ENCODE measurements around the gene TNRC6C. TPM values are rescaled to one million over a fixed set of nuclear protein-coding genes. Genes with fewer than 3 reads are reported as not detected.

TNRC6C gene
- total and polyA plus RNA-seq, 2 of the 13 experiments (the other 11 are each of a cell fraction or from before 2014, with no cell fraction given), result 0.66 to 4.9 TPM

DNA sequence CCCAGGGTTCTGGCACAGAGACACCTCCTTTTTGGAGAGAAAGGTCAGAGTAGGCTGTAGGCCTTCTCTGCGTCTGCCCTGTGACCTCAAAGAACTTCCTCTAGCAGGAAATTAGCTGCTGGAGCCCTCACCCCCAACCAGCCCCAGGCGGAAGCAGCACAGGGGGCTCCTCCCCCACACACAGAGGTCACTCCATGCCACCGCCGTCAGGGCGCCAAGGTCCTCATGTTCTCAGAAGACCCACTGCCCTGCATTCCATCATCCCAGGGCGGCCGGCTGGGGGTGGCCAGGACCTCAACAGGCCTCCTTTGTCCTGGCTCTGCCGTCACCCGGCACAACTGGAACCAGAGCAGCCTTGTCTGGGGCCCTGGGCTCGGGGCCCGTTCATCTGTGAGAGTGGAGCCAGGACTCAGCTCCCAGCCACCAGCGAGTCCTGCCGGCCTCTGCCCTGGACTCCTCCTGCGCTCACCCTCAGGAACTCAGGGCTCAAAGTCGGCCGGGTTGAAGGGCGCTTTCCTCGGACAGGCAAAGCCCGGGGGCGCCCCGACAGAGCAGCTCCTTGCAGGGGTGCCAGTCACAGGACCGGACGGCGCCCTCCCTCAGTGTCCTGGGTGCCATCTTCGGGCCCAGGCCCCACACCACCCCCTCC, 168.9 kb downstream of the TNRC6C start (continued):
- TF ChIP-seq, protein P1, sequence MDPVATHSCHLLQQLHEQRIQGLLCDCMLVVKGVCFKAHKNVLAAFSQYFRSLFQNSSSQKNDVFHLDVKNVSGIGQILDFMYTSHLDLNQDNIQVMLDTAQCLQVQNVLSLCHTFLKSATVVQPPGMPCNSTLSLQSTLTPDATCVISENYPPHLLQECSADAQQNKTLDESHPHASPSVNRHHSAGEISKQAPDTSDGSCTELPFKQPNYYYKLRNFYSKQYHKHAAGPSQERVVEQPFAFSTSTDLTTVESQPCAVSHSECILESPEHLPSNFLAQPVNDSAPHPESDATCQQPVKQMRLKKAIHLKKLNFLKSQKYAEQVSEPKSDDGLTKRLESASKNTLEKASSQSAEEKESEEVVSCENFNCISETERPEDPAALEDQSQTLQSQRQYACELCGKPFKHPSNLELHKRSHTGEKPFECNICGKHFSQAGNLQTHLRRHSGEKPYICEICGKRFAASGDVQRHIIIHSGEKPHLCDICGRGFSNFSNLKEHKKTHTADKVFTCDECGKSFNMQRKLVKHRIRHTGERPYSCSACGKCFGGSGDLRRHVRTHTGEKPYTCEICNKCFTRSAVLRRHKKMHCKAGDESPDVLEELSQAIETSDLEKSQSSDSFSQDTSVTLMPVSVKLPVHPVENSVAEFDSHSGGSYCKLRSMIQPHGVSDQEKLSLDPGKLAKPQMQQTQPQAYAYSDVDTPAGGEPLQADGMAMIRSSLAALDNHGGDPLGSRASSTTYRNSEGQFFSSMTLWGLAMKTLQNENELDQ (CRISPR knock-in tag; IDR thresholded peaks at IDR 0.05; ENCODE audit: borderline replicate concordance), result no peak; the same call in 1 of the 2 replicates
- TF ChIP-seq PTBP1 (IDR thresholded peaks at IDR 0.05; ENCODE audit: low read depth, low read length, poor library complexity, severe bottlenecking) (no peak), ZNF749 (CRISPR knock-in tag; IDR thresholded peaks at IDR 0.05; ENCODE audit: borderline replicate concordance) (peak; percentile 21; the same call in 1 of the 2 replicates), ZNF839 (CRISPR knock-in tag; IDR thresholded peaks at IDR 0.05; ENCODE audit: borderline replicate concordance) (no peak), KDM5B (CRISPR knock-in tag; IDR thresholded peaks at IDR 0.05; ENCODE audit: borderline replicate concordance) (no peak), ZFY (CRISPR knock-in tag; IDR thresholded peaks at IDR 0.05) (peak; percentile 63), ZNF780A (CRISPR knock-in tag; IDR thresholded peaks at IDR 0.05) (no peak), ZNF83 (CRISPR knock-in tag; IDR thresholded peaks at IDR 0.05; ENCODE audit: borderline replicate concordance) (no peak), HOXA9 (CRISPR knock-in tag; IDR thresholded peaks at IDR 0.05; ENCODE audit: borderline replicate concordance) (no peak), MIER2 (CRISPR knock-in tag; IDR thresholded peaks at IDR 0.05) (0 out of 2 replicates have a peak, but pooled peaks have one; percentile 65), MLLT10 (CRISPR knock-in tag; IDR thresholded peaks at IDR 0.05) (no peak), RXRB (CRISPR knock-in tag; IDR thresholded peaks at IDR 0.05; ENCODE audit: borderline replicate concordance) (peak; percentile 97), BHLHE40 (IDR thresholded peaks at IDR 0.05; ENCODE audit: low read length) (no peak), ZNF224 (CRISPR knock-in tag; IDR thresholded peaks at IDR 0.05) (no peak), HMG20A (CRISPR knock-in tag; IDR thresholded peaks at IDR 0.05; ENCODE audit: borderline replicate concordance) (peak; percentile 36; the same call in 1 of the 2 replicates)
- TF ChIP-seq, protein P2, sequence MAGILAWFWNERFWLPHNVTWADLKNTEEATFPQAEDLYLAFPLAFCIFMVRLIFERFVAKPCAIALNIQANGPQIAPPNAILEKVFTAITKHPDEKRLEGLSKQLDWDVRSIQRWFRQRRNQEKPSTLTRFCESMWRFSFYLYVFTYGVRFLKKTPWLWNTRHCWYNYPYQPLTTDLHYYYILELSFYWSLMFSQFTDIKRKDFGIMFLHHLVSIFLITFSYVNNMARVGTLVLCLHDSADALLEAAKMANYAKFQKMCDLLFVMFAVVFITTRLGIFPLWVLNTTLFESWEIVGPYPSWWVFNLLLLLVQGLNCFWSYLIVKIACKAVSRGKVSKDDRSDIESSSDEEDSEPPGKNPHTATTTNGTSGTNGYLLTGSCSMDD (CRISPR knock-in tag; IDR thresholded peaks at IDR 0.05), result no peak
- TF ChIP-seq, protein P3, sequence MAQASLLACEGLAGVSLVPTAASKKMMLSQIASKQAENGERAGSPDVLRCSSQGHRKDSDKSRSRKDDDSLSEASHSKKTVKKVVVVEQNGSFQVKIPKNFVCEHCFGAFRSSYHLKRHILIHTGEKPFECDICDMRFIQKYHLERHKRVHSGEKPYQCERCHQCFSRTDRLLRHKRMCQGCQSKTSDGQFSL (CRISPR knock-in tag; IDR thresholded peaks at IDR 0.05), result peak; percentile 89
- TF ChIP-seq, protein P4, sequence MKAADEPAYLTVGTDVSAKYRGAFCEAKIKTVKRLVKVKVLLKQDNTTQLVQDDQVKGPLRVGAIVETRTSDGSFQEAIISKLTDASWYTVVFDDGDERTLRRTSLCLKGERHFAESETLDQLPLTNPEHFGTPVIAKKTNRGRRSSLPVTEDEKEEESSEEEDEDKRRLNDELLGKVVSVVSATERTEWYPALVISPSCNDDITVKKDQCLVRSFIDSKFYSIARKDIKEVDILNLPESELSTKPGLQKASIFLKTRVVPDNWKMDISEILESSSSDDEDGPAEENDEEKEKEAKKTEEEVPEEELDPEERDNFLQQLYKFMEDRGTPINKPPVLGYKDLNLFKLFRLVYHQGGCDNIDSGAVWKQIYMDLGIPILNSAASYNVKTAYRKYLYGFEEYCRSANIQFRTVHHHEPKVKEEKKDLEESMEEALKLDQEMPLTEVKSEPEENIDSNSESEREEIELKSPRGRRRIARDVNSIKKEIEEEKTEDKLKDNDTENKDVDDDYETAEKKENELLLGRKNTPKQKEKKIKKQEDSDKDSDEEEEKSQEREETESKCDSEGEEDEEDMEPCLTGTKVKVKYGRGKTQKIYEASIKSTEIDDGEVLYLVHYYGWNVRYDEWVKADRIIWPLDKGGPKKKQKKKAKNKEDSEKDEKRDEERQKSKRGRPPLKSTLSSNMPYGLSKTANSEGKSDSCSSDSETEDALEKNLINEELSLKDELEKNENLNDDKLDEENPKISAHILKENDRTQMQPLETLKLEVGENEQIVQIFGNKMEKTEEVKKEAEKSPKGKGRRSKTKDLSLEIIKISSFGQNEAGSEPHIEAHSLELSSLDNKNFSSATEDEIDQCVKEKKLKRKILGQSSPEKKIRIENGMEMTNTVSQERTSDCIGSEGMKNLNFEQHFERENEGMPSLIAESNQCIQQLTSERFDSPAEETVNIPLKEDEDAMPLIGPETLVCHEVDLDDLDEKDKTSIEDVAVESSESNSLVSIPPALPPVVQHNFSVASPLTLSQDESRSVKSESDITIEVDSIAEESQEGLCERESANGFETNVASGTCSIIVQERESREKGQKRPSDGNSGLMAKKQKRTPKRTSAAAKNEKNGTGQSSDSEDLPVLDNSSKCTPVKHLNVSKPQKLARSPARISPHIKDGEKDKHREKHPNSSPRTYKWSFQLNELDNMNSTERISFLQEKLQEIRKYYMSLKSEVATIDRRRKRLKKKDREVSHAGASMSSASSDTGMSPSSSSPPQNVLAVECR (CRISPR knock-in tag; IDR thresholded peaks at IDR 0.05; ENCODE audit: borderline replicate concordance), result peak; percentile 82
- TF ChIP-seq, protein P5, sequence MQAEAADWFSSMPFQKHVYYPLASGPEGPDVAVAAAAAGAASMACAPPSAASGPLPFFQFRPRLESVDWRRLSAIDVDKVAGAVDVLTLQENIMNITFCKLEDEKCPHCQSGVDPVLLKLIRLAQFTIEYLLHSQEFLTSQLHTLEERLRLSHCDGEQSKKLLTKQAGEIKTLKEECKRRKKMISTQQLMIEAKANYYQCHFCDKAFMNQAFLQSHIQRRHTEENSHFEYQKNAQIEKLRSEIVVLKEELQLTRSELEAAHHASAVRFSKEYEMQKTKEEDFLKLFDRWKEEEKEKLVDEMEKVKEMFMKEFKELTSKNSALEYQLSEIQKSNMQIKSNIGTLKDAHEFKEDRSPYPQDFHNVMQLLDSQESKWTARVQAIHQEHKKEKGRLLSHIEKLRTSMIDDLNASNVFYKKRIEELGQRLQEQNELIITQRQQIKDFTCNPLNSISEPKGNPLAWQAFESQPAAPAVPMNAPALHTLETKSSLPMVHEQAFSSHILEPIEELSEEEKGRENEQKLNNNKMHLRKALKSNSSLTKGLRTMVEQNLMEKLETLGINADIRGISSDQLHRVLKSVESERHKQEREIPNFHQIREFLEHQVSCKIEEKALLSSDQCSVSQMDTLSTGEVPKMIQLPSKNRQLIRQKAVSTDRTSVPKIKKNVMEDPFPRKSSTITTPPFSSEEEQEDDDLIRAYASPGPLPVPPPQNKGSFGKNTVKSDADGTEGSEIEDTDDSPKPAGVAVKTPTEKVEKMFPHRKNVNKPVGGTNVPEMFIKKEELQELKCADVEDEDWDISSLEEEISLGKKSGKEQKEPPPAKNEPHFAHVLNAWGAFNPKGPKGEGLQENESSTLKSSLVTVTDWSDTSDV (CRISPR knock-in tag; IDR thresholded peaks at IDR 0.05), result 0 out of 2 replicates have a peak, but pooled peaks have one; percentile 49
